A673 (cell line): ENCODE results near the gene GNG12. TPM values are rescaled to one million over a fixed set of nuclear protein-coding genes. Genes with fewer than 3 reads are reported as not detected.

Experiments
- BruUV-seq: library from RNA; stranded (reverse); fragments of 400-500 nt; replicated peaks from 2 replicates; lab custom pipeline; 2021; lab: Mats Ljungman, UMichigan
- CTCF ChIA-PET: fragments of 300-600 bp; sonication (Branson Sonifier 250); formaldehyde crosslinking; loops from one replicate; lab custom pipeline; 2022; ENCODE audit warnings: antibody characterized with exemption; lab: Charles Lee
- POLR2A ChIA-PET: fragments of 300-600 bp; sonication (Branson Sonifier 250); formaldehyde crosslinking; loops from one replicate; lab custom pipeline; 2022; ENCODE audit warnings: antibody characterized with exemption; ENCODE audit not compliant: low non-redundant PET; lab: Charles Lee
- DNase-seq: peaks from one replicate; pipeline ENCODE4 v3.0.0-alpha.2; 2015; ENCODE audit warnings: low spot score
- H3K27ac ChIP-seq: fragments of 200-600 bp; sonication (generic); 2 replicates; pipeline ENCODE4 v1.5.1; 2016; ENCODE audit warnings: mixed run types, low read depth, mild to moderate bottlenecking, mixed read lengths, antibody characterized with exemption, low read length; ENCODE audit not compliant: poor library complexity, severe bottlenecking
- H3K27me3 ChIP-seq: fragments of 200-600 bp; sonication (generic); replicated peaks from 2 replicates; pipeline ENCODE4 v1.6.1; 2017; ENCODE audit warnings: mixed run types, low read depth, mild to moderate bottlenecking, mixed read lengths, antibody characterized with exemption, low read length; ENCODE audit not compliant: insufficient read depth, poor library complexity
- H3K36me3 ChIP-seq: fragments of 200-600 bp; sonication (generic); 2 replicates; pipeline ENCODE4 v1.6.1; 2016; ENCODE audit warnings: mixed run types, mild to moderate bottlenecking, mixed read lengths, antibody characterized with exemption, low read length; ENCODE audit not compliant: insufficient read depth, poor library complexity, severe bottlenecking
- H3K4me1 ChIP-seq: fragments of 200-600 bp; sonication (generic); 2 replicates; pipeline ENCODE4 v1.6.1; 2017; ENCODE audit warnings: mixed run types, mild to moderate bottlenecking, mixed read lengths, antibody characterized with exemption, low read length; ENCODE audit not compliant: insufficient read depth, poor library complexity, severe bottlenecking
- H3K4me3 ChIP-seq: fragments of 200-600 bp; sonication (generic); 2 replicates; pipeline ENCODE4 v1.5.1; 2016; ENCODE audit warnings: low read depth, mixed run types, mild to moderate bottlenecking, mixed read lengths, low read length; ENCODE audit not compliant: poor library complexity, severe bottlenecking
- H3K9me3 ChIP-seq: fragments of 200-600 bp; sonication (generic); 2 replicates; pipeline ENCODE4 v1.6.1; 2016; ENCODE audit warnings: mixed run types, low read depth, mild to moderate bottlenecking, mixed read lengths, antibody characterized with exemption, low read length; ENCODE audit not compliant: poor library complexity, severe bottlenecking
- EZH2 ChIP-seq: fragments of 200-600 bp; sonication (generic); IDR thresholded peaks from 2 replicates; pipeline ENCODE4 v1.6.1; 2017; ENCODE audit warnings: borderline replicate concordance, low read depth, mild to moderate bottlenecking, mixed read lengths, antibody characterized with exemption, low read length; ENCODE audit not compliant: poor library complexity, severe bottlenecking
- intact Hi-C: fragments of 100-400 bp; cut with micrococcal nuclease; formaldehyde crosslinking; loops from one replicate; pipeline ENCODE4 v1.10.0; 2022; ENCODE audit not compliant: unreplicated experiment
- total RNA-seq: library from RNA; stranded (reverse); gene quantifications from 2 replicates; pipeline ENCODE4 v1.2.3, GENCODE V29; 2021
- TF ChIP-seq, protein P1 (sequence below): fragments of 300-800, 200-600 bp; sonication (generic); conservative IDR thresholded peaks from 2 replicates; pipeline ENCODE4 v1.5.1; 2017; ENCODE audit warnings: low read depth, mild to moderate bottlenecking, antibody characterized with exemption, low read length, moderate library complexity, mixed read lengths

GNG12 gene
- total RNA-seq, 1 experiment from 2014 or later = 54.8 TPM

DNA sequence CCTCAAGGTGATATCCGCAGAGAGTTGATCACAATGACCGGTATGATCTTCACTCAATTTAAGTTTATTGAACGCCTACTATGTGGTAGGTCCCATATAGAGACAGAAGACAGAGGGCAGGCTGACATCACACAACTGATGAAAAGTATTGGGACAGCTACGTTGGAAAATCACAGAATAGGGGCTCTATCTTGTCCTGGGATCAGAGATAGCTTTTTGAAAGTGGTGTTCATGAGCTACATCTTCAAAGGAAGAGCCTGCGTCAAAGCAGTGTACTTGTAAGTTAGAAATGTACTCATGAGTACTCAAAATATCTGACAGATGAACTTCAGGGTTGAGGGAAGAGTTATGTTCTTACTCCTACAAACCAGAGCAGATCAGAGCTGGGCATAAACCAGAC lies 93.9 kb downstream of the GNG12 start:
- Histone ChIP-seq H3K27me3 (no peaks in the 10 kb centered on the region), H3K9me3 (no peaks in the 10 kb centered on the region), H3K4me1 (peaks cover 41% of the 10 kb centered on the region), H3K4me3 (no peak overlapping the region), H3K36me3 (no peaks in the 10 kb centered on the region), H3K27ac (no peak overlapping the region)
- no TSS peak for BruUV-seq
- TF ChIP-seq, protein P1, sequence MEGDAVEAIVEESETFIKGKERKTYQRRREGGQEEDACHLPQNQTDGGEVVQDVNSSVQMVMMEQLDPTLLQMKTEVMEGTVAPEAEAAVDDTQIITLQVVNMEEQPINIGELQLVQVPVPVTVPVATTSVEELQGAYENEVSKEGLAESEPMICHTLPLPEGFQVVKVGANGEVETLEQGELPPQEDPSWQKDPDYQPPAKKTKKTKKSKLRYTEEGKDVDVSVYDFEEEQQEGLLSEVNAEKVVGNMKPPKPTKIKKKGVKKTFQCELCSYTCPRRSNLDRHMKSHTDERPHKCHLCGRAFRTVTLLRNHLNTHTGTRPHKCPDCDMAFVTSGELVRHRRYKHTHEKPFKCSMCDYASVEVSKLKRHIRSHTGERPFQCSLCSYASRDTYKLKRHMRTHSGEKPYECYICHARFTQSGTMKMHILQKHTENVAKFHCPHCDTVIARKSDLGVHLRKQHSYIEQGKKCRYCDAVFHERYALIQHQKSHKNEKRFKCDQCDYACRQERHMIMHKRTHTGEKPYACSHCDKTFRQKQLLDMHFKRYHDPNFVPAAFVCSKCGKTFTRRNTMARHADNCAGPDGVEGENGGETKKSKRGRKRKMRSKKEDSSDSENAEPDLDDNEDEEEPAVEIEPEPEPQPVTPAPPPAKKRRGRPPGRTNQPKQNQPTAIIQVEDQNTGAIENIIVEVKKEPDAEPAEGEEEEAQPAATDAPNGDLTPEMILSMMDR = no peak
- no peak for TF ChIP-seq EZH2
- ChIA-PET POLR2A (no interaction called here), CTCF (no interaction called here)
- no peak for DNase-seq
- intact Hi-C loops = no loop called here

DNA sequence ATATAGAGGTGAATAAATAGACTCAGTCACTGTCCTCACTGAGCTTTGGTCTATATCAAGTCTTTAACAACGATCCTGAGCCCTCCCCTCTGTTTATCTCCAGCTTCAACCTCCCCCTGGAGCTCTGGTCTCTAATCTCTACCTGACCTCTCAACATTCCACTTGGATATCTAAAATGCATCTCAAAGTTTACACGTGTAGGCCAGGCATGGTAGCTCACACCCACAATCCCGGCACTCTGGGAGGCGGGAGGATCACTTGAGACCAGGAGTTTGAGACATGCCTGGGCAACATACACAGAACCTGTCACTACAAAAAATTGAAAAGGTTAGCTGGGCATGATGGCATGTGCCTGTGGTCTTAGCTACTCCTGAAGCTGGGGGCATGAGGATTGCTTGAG lies 94.9 kb downstream of the GNG12 start:
- no TSS peak for BruUV-seq
- ChIA-PET POLR2A (no interaction called here), CTCF (no interaction called here)
- DNase-seq = no peak
- intact Hi-C loops = no loop called here
- Histone ChIP-seq H3K27ac (no peak overlapping the region), H3K36me3 (no peaks in the 10 kb centered on the region), H3K4me3 (no peak overlapping the region), H3K9me3 (no peaks in the 10 kb centered on the region), H3K4me1 (peaks cover 50% of the 10 kb centered on the region), H3K27me3 (no peaks in the 10 kb centered on the region)
- no peak for TF ChIP-seq EZH2
- TF ChIP-seq, protein P1 = no peak

DNA sequence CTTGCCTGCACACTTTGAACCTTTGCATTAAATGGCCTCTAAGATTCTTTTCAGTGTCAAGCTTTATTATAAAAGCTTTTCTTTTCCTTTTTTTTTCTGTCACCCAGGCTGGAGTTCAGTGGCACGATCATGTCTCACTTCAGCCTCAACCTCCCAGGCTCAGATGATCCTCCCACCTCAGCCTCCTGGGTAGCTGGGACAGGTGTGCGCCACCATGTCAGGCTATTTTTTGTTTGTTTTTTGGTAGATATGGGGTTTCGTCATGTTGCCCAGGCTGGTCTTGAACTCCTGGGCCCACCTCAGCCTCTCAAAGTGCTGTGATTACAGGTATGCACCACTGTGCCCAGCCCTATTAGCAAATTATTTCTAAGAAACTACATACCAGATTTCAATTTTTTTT lies 95.4 kb downstream of the GNG12 start:
- Histone ChIP-seq H3K27me3 (no peaks in the 10 kb centered on the region), H3K4me3 (no peak overlapping the region), H3K9me3 (no peaks in the 10 kb centered on the region), H3K36me3 (no peaks in the 10 kb centered on the region), H3K4me1 (peaks cover 50% of the 10 kb centered on the region), H3K27ac (peak overlapping the region; percentile 26)
- no peak for DNase-seq
- TF ChIP-seq, protein P1 = no peak
- no peak for TF ChIP-seq EZH2
- no TSS peak for BruUV-seq
- intact Hi-C loops = loop anchor here (2.0 kb wide), 1 partner anchor 51 kb away; no protein-coding TSS in a partner anchor
- POLR2A ChIA-PET = no interaction called here
- CTCF ChIA-PET = interaction anchor here (0.6 to 1.4 kb wide), 2 partner anchors 22 to 33 kb away, joined by 3 to 6 read pairs; no protein-coding TSS in a partner anchor
